Ishikawa (cell line): Measurements from ENCODE around the gene KCNC1.

Experiments
- CREB1 ChIP-seq: IDR thresholded peaks from 2 replicates; pipeline ENCODE4 v1.6.1; 2012; ENCODE audit warnings: low read depth
- EGR1 ChIP-seq: IDR thresholded peaks from 2 replicates; pipeline ENCODE4 v1.6.1; 2012
- EP300 ChIP-seq: IDR thresholded peaks from 2 replicates; pipeline ENCODE4 v1.6.1; 2012; ENCODE audit warnings: borderline replicate concordance
- FOXM1 ChIP-seq: IDR thresholded peaks from 2 replicates; pipeline ENCODE4 v1.6.1; 2012; ENCODE audit warnings: low read depth, borderline replicate concordance
- MAX ChIP-seq: IDR thresholded peaks from 2 replicates; pipeline ENCODE4 v1.6.1; 2012
- RAD21 ChIP-seq: IDR thresholded peaks from 2 replicates; pipeline ENCODE4 v1.6.1; 2012; ENCODE audit warnings: low read depth
- REST ChIP-seq: IDR thresholded peaks from 2 replicates; pipeline ENCODE4 v1.6.1; 2012; ENCODE audit warnings: low read depth, mild to moderate bottlenecking
- TCF12 ChIP-seq: IDR thresholded peaks from 2 replicates; pipeline ENCODE4 v1.6.1; 2012; ENCODE audit warnings: low read depth
- USF1 ChIP-seq: IDR thresholded peaks from 2 replicates; pipeline ENCODE4 v1.6.1; 2012
- YY1 ChIP-seq: IDR thresholded peaks from 2 replicates; pipeline ENCODE4 v1.6.1; 2012; ENCODE audit warnings: low read depth
- ZBTB7A ChIP-seq: IDR thresholded peaks from 2 replicates; pipeline ENCODE4 v1.6.1; 2012; ENCODE audit warnings: low read depth

- TF ChIP-seq REST (no peak), TCF12 (no peak), EP300 (no peak), CREB1 (no peak), YY1 (no peak), MAX (no peak), RAD21 (no peak), USF1 (no peak), EGR1 (no peak), FOXM1 (no peak), ZBTB7A (no peak)
Measured at GRCh38 chr11:17766590-17766989, 32.0 kb downstream of the KCNC1 start.
